SK-N-SH treated with all-trans-retinoic acid at 6 μM for 48 hours (cell line): ENCODE data around the gene LMAN2L.

Experiments
- ATAC-seq: fragments of 200-7000 bp; cut with Tn5 transposase; 3 replicates; pipeline ENCODE4 v1.9.1; 2020; ENCODE audit warnings: mild to moderate bottlenecking, moderate library complexity
- ARNTL ChIP-seq: fragments of 450-650 bp; formaldehyde crosslinking; IDR thresholded peaks from 2 replicates; pipeline ENCODE4 v1.5.0; 2020; ENCODE audit warnings: low read depth, mild to moderate bottlenecking, moderate library complexity, borderline replicate concordance
- CSDC2 ChIP-seq: fragments of 250-450 bp; sonication (Bioruptor Pico); IDR thresholded peaks from 2 replicates; pipeline ENCODE4 v1.5.0; 2020; ENCODE audit warnings: mild to moderate bottlenecking, moderate library complexity
- CSRNP3 ChIP-seq: fragments of 250-450 bp; sonication (Bioruptor Pico); IDR thresholded peaks from 2 replicates; pipeline ENCODE4 v1.5.1; 2021; ENCODE audit warnings: mild to moderate bottlenecking, moderate library complexity
- ESRRG ChIP-seq: fragments of 250-450 bp; sonication (Bioruptor Pico); IDR thresholded peaks from 2 replicates; pipeline ENCODE4 v1.6.1; 2021; ENCODE audit warnings: mild to moderate bottlenecking
- GLIS3 ChIP-seq: fragments of 250-450 bp; sonication (Bioruptor Pico); IDR thresholded peaks from 2 replicates; pipeline ENCODE4 v1.5.0; 2020; ENCODE audit warnings: mild to moderate bottlenecking, moderate library complexity
- ISL1 ChIP-seq: fragments of 250-450 bp; sonication (Bioruptor Pico); IDR thresholded peaks from 2 replicates; pipeline ENCODE4 v2.1.2; 2022; ENCODE audit warnings: mild to moderate bottlenecking, moderate library complexity
- OSR1 ChIP-seq: fragments of 250-450 bp; sonication (Bioruptor Pico); IDR thresholded peaks from 2 replicates; pipeline ENCODE4 v1.8.0; 2022; ENCODE audit warnings: moderate library complexity, mild to moderate bottlenecking, inconsistent platforms
- PATZ1 ChIP-seq: fragments of 250-450 bp; sonication (Bioruptor Pico); IDR thresholded peaks from 2 replicates; pipeline ENCODE4 v1.8.0; 2020; ENCODE audit warnings: mild to moderate bottlenecking, moderate library complexity, borderline replicate concordance
- POU6F1 ChIP-seq: fragments of 250-450 bp; sonication (Bioruptor Pico); IDR thresholded peaks from 2 replicates; pipeline ENCODE4 v1.8.0; 2021; ENCODE audit warnings: low read depth, mild to moderate bottlenecking, moderate library complexity, borderline replicate concordance
- RARB ChIP-seq: fragments of 250-450 bp; sonication (Bioruptor Pico); IDR thresholded peaks from 2 replicates; pipeline ENCODE4 v1.8.0; 2021; ENCODE audit warnings: mild to moderate bottlenecking, moderate library complexity
- TCF4 ChIP-seq: fragments of 250-450 bp; sonication (Bioruptor Pico); IDR thresholded peaks from 2 replicates; pipeline ENCODE4 v1.8.0; 2021; ENCODE audit warnings: mild to moderate bottlenecking, moderate library complexity, borderline replicate concordance
- ZC3H10 ChIP-seq: fragments of 250-450 bp; sonication (Bioruptor Pico); IDR thresholded peaks from 2 replicates; pipeline ENCODE4 v1.5.1; 2021; ENCODE audit warnings: mild to moderate bottlenecking, moderate library complexity
- ZFP3 ChIP-seq: fragments of 250-450 bp; sonication (Bioruptor Pico); IDR thresholded peaks from 2 replicates; pipeline ENCODE4 v1.5.0; 2020; ENCODE audit warnings: mild to moderate bottlenecking, moderate library complexity
- ZFP30 ChIP-seq: fragments of 450-650 bp; formaldehyde crosslinking; IDR thresholded peaks from 2 replicates; pipeline ENCODE4 v1.5.0; 2022; ENCODE audit warnings: mild to moderate bottlenecking, moderate library complexity
- ZNF565 ChIP-seq: fragments of 450-650 bp; formaldehyde crosslinking; conservative IDR thresholded peaks from 2 replicates; pipeline ENCODE4 v1.5.0; 2020; ENCODE audit warnings: low read depth, mild to moderate bottlenecking, moderate library complexity
- ZNF70 ChIP-seq: fragments of 450-650 bp; formaldehyde crosslinking; IDR thresholded peaks from 2 replicates; pipeline ENCODE4 v1.5.0; 2020; ENCODE audit warnings: mild to moderate bottlenecking, moderate library complexity
- ZNF8 ChIP-seq: fragments of 450-650 bp; formaldehyde crosslinking; IDR thresholded peaks from 2 replicates; pipeline ENCODE4 v1.5.0; 2020; ENCODE audit warnings: mild to moderate bottlenecking, moderate library complexity
- TF ChIP-seq, protein P1 (sequence below): fragments of 250-450 bp; sonication (Bioruptor Pico); IDR thresholded peaks from 2 replicates; pipeline ENCODE4 v1.5.0; 2020; ENCODE audit warnings: mild to moderate bottlenecking, moderate library complexity
- TF ChIP-seq, protein P2 (sequence below): fragments of 250-450 bp; sonication (Bioruptor Pico); IDR thresholded peaks from 2 replicates; pipeline ENCODE4 v1.5.1; 2020; ENCODE audit warnings: low read depth, mild to moderate bottlenecking, moderate library complexity

The LMAN2L gene

DNA sequence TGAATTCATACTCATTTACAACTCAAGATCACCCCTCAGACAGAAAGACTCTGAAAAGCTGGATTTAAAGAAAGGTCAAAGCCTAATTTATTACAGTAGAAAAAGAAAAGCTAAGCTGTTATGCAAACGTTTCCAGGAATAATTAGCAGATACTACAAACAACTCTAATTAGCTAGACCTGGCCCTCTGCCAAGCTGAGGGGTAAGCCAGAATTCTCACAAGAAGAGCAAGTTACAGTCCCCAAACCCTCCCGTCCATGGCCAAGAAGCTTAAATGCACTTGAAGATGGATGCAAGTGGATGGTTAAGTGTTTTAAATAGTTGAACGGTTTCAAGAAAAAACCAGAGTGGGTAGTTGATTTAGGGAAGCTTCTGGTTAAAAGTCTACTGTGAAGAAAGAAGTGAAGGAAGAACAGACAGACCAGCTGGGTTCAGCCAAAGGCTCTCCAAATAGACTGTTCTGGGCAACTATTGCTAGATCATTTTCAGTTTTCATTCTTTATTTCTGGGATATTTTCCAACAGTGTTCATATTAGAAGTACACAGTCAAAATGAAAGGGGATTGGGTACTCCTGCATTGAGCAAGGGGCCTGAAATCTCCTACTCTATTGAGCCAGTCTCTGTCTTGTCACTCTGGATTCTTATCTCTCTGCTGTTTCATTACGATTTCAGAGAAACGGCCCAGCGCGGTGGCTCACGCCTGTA, 4.8 kb downstream of the LMAN2L start (continued):
- TF ChIP-seq, protein P1, sequence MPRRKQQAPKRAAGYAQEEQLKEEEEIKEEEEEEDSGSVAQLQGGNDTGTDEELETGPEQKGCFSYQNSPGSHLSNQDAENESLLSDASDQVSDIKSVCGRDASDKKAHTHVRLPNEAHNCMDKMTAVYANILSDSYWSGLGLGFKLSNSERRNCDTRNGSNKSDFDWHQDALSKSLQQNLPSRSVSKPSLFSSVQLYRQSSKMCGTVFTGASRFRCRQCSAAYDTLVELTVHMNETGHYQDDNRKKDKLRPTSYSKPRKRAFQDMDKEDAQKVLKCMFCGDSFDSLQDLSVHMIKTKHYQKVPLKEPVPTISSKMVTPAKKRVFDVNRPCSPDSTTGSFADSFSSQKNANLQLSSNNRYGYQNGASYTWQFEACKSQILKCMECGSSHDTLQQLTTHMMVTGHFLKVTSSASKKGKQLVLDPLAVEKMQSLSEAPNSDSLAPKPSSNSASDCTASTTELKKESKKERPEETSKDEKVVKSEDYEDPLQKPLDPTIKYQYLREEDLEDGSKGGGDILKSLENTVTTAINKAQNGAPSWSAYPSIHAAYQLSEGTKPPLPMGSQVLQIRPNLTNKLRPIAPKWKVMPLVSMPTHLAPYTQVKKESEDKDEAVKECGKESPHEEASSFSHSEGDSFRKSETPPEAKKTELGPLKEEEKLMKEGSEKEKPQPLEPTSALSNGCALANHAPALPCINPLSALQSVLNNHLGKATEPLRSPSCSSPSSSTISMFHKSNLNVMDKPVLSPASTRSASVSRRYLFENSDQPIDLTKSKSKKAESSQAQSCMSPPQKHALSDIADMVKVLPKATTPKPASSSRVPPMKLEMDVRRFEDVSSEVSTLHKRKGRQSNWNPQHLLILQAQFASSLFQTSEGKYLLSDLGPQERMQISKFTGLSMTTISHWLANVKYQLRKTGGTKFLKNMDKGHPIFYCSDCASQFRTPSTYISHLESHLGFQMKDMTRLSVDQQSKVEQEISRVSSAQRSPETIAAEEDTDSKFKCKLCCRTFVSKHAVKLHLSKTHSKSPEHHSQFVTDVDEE (CRISPR knock-in tag): no peak
- TF ChIP-seq ZNF70 (CRISPR knock-in tag) (no peak), ZNF8 (no peak), ARNTL (CRISPR knock-in tag) (no peak), OSR1 (CRISPR knock-in tag) (no peak), ZFP3 (CRISPR knock-in tag) (no peak), PATZ1 (CRISPR knock-in tag) (no peak), ESRRG (CRISPR knock-in tag) (no peak)

GRCh38 chr2:96733931-96734330, 5.9 kb downstream of the LMAN2L start:
- no peak for ATAC-seq
- no peak for TF ChIP-seq ZNF565 (CRISPR knock-in tag)
- TF ChIP-seq ARNTL (CRISPR knock-in tag): no peak
- TF ChIP-seq CSDC2 (CRISPR knock-in tag): no peak
- TF ChIP-seq, protein P1 (CRISPR knock-in tag): no peak
- TF ChIP-seq RARB: no peak
- no peak for TF ChIP-seq ZNF8
- no peak for TF ChIP-seq ISL1 (CRISPR knock-in tag)
- no peak for TF ChIP-seq CSRNP3 (CRISPR knock-in tag)
- TF ChIP-seq ZNF70 (CRISPR knock-in tag): no peak
- no peak for TF ChIP-seq TCF4 (CRISPR knock-in tag)
- no peak for TF ChIP-seq OSR1 (CRISPR knock-in tag)
- TF ChIP-seq ZC3H10 (CRISPR knock-in tag): no peak
- no peak for TF ChIP-seq ZFP30 (CRISPR knock-in tag)
- no peak for TF ChIP-seq GLIS3 (CRISPR knock-in tag)
- no peak for TF ChIP-seq POU6F1 (CRISPR knock-in tag)
- TF ChIP-seq ZFP3 (CRISPR knock-in tag): no peak
- TF ChIP-seq, protein P2, sequence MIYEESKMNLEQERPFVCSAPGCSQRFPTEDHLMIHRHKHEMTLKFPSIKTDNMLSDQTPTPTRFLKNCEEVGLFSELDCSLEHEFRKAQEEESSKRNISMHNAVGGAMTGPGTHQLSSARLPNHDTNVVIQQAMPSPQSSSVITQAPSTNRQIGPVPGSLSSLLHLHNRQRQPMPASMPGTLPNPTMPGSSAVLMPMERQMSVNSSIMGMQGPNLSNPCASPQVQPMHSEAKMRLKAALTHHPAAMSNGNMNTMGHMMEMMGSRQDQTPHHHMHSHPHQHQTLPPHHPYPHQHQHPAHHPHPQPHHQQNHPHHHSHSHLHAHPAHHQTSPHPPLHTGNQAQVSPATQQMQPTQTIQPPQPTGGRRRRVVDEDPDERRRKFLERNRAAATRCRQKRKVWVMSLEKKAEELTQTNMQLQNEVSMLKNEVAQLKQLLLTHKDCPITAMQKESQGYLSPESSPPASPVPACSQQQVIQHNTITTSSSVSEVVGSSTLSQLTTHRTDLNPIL (CRISPR knock-in tag): no peak
